Choroid plexus epithelial cell (primary cell): ENCODE results near the gene SLC35F3.

Experiments used
- DNase-seq: peaks from one replicate; pipeline ENCODE4 v3.0.0-alpha.2; 2010; ENCODE audit warnings: low read depth
- H3K4me3 ChIP-seq: 2 replicates; pipeline ENCODE4 v1.5.1; 2011; ENCODE audit warnings: low read depth, mild to moderate bottlenecking, control low read depth, low read length, moderate library complexity
- TF ChIP-seq, protein P1 (sequence below): conservative IDR thresholded peaks from 2 replicates; pipeline ENCODE4 v1.5.1; 2011; ENCODE audit warnings: low read depth, mild to moderate bottlenecking, control low read depth, inconsistent platforms, low read length, moderate library complexity

The SLC35F3 gene

GRCh38 chr1:233981042-233981675 is 76.7 kb downstream of the SLC35F3 start:
- TF ChIP-seq, protein P1, sequence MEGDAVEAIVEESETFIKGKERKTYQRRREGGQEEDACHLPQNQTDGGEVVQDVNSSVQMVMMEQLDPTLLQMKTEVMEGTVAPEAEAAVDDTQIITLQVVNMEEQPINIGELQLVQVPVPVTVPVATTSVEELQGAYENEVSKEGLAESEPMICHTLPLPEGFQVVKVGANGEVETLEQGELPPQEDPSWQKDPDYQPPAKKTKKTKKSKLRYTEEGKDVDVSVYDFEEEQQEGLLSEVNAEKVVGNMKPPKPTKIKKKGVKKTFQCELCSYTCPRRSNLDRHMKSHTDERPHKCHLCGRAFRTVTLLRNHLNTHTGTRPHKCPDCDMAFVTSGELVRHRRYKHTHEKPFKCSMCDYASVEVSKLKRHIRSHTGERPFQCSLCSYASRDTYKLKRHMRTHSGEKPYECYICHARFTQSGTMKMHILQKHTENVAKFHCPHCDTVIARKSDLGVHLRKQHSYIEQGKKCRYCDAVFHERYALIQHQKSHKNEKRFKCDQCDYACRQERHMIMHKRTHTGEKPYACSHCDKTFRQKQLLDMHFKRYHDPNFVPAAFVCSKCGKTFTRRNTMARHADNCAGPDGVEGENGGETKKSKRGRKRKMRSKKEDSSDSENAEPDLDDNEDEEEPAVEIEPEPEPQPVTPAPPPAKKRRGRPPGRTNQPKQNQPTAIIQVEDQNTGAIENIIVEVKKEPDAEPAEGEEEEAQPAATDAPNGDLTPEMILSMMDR, result no peak

DNA sequence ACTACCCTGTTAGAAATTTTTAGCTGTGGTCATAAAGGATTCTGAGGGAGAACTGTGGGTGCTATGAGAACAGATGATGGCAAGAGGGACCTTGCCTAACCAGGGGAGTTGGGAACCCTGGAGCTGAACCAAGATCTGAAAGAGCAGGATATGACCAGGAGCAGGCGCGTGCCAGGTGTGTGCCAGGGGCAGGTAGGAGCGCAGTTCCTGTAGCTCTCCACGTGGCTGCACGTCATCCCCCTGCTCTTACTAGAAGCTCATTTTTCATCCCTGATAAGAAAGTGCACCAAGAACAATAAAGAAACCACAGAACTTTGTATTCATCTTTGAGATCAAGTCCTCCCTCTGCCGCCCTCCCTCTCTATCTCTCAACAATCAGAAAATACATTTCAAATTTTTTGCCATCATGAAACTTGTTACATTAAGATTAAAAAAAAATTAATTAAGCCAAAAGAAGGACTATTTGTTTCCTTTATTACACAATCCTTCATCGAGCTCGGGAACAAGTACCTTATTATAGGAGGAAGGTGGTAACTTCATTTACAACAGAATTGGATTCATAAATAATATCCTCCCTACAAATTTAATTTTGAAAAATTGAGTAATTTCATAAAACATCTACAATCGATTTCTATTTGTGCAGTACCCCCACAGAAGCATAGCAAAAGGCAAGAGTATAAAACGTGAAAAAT is 78.5 kb downstream of the SLC35F3 start:
- TF ChIP-seq, protein P1, result no peak
- H3K4me3 ChIP-seq, result no peak overlapping the region
- no peak for DNase-seq

More at GRCh38 chr1:233981042-233981675, 76.7 kb downstream of the SLC35F3 start:
- no peak for DNase-seq
- no peak overlapping the region for H3K4me3 ChIP-seq

GRCh38 chr1:233983811-233984210 is 79.3 kb downstream of the SLC35F3 start:
- TF ChIP-seq, protein P1, result no peak
- no peak for DNase-seq

DNA sequence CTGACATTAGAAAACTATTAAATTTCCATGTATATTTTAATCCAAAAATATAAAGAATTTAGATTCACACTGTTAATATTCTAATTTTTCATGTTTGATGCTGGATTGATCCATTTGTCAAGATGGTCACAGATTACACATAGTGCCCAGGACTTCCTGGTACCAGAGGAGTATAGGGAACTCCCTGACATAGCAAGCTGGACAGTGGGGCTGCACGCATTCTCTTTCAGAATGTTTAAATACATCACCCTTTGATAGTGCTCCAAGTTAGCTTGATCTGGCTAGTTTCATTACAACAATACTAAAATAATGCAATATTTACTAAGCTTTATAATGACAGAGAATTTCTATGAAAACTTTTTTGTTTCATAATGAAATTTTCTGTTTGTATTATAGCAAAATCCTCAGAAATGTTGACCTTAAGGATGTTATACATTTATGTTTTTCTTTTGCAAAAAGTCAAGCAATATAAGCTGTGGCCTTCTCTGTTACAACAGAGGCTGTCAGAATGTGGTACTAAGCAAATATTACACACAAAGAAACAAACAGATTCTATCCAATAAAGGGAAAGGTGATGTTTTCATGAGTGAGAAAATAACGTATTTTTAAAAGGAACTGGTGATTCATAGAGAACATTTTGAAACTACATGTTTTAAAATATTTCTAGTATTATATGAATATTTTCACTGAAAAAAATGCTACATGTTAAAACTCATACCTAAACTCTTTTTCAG is 84.7 kb downstream of the SLC35F3 start:
- DNase-seq, result no peak
- TF ChIP-seq, protein P1, result no peak
- H3K4me3 ChIP-seq, result no peak overlapping the region

More at GRCh38 chr1:233983811-233984210, 79.3 kb downstream of the SLC35F3 start:
- no peak overlapping the region for H3K4me3 ChIP-seq

GRCh38 chr1:233990486-233990885 is 86.0 kb downstream of the SLC35F3 start:
- H3K4me3 ChIP-seq, result no peak overlapping the region
- DNase-seq, result no peak
- TF ChIP-seq, protein P1, result no peak

DNA sequence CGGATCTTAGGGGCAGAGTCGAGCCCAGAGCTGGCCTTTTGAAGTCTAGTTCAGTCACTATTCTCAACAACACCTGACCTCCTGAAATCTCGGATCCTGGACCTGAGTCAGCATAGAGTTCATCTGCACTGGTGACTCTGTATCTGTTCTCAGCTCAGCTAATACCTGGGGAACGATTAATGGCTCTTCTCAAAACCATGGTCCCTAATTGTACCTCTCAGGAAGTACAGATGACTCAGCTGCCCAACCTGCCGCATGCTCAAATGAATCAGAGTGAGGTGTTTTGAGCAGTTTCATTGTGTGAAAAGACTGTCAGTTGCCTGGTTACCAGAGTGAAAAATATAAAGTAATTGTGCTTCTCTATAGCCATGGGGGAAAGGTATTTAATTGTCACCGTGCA is 89.2 kb downstream of the SLC35F3 start:
- DNase-seq, result no peak
- H3K4me3 ChIP-seq, result no peak overlapping the region
- TF ChIP-seq, protein P1, result no peak
